PC-3 (cell line): ENCODE results near the gene LGALS9. TPM values are rescaled to one million over a fixed set of nuclear protein-coding genes. Genes with fewer than 3 reads are reported as not detected.
"Not testable (repeated sequence)": the region's sequence is repeated elsewhere in the genome, so short reads cannot be mapped to it uniquely, and the experiment has no call there.

Experiments
- ATAC-seq: fragments of 200-7000 bp; cut with Tn5 transposase; 2 replicates; pipeline ENCODE4 v1.9.1; 2020; ENCODE audit warnings: mild to moderate bottlenecking, moderate library complexity
- BruUV-seq: library from RNA; stranded (reverse); fragments of 400-500 nt; replicated peaks from 2 replicates; lab custom pipeline; 2021; lab: Mats Ljungman, UMichigan
- CTCF ChIA-PET: fragments of 300-600 bp; sonication (Branson Sonifier 250); formaldehyde crosslinking; loops from one replicate; lab custom pipeline; 2022; ENCODE audit warnings: antibody characterized with exemption; lab: Charles Lee
- POLR2A ChIA-PET: fragments of 300-600 bp; sonication (Branson Sonifier 250); formaldehyde crosslinking; loops from one replicate; lab custom pipeline; 2022; ENCODE audit warnings: antibody characterized with exemption; ENCODE audit not compliant: unreplicated experiment; lab: Charles Lee
- DNase-seq: peaks from one replicate; pipeline ENCODE4 v3.0.0-alpha.2; 2015
- H2AFZ ChIP-seq: fragments of 300-600 bp; sonication (generic); 2 replicates; pipeline ENCODE4 v1.6.0; 2016; ENCODE audit warnings: antibody characterized with exemption, low read length
- H3F3A ChIP-seq: fragments of 300-600 bp; sonication (generic); one replicate; pipeline ENCODE4 v1.6.0; 2017; ENCODE audit warnings: antibody characterized with exemption, low read length, control low read depth, mild to moderate bottlenecking; ENCODE audit not compliant: unreplicated experiment
- H3K27ac ChIP-seq: fragments of 300-600 bp; sonication (generic); 2 replicates; pipeline ENCODE4 v1.5.1; 2016; ENCODE audit warnings: mild to moderate bottlenecking, low read length
- H3K27me3 ChIP-seq: fragments of 300-600 bp; sonication (generic); 2 replicates; pipeline ENCODE4 v1.6.1; 2016; ENCODE audit warnings: low read length, mixed read lengths
- H3K36me3 ChIP-seq: fragments of 300-600 bp; sonication (generic); 2 replicates; pipeline ENCODE4 v1.6.1; 2016; ENCODE audit warnings: low read depth, mixed run types, low read length, mixed read lengths
- H3K4me1 ChIP-seq: fragments of 300-600 bp; sonication (generic); 2 replicates; pipeline ENCODE4 v1.5.1; 2016; ENCODE audit warnings: low read length; ENCODE audit not compliant: insufficient read depth
- H3K4me2 ChIP-seq: fragments of 300-600 bp; sonication (generic); 2 replicates; pipeline ENCODE4 v1.6.0; 2016; ENCODE audit warnings: low read length
- H3K4me3 ChIP-seq: fragments of 300-600 bp; sonication (generic); 2 replicates; pipeline ENCODE4 v1.5.1; 2016; ENCODE audit warnings: mild to moderate bottlenecking, low read length, mixed read lengths
- H3K79me2 ChIP-seq: fragments of 300-600 bp; sonication (generic); 2 replicates; pipeline ENCODE4 v1.6.1; 2017; ENCODE audit warnings: low read length, mixed read lengths
- H3K9ac ChIP-seq: fragments of 300-600 bp; sonication (generic); 2 replicates; pipeline ENCODE4 v1.6.0; 2016; ENCODE audit warnings: mild to moderate bottlenecking, low read length
- H3K9me2 ChIP-seq: fragments of 300-600 bp; sonication (generic); replicated peaks from 2 replicates; pipeline ENCODE4 v1.6.1; 2016; ENCODE audit warnings: mixed run types, low read length, mixed read lengths
- H3K9me3 ChIP-seq: fragments of 300-600 bp; sonication (generic); 2 replicates; pipeline ENCODE4 v1.6.1; 2016; ENCODE audit warnings: low read length, mixed read lengths
- H4K20me1 ChIP-seq: fragments of 300-600 bp; sonication (generic); 2 replicates; pipeline ENCODE4 v1.6.1; 2016; ENCODE audit warnings: low read length, mixed read lengths
- EZH2 ChIP-seq: fragments of 300-600 bp; sonication (generic); IDR thresholded peaks from one replicate; pipeline ENCODE4 v1.6.1; 2017; ENCODE audit warnings: antibody characterized with exemption, mild to moderate bottlenecking, low read length; ENCODE audit not compliant: unreplicated experiment
- EZH2phosphoT487 ChIP-seq: fragments of 300-600 bp; sonication (generic); IDR thresholded peaks from 2 replicates; pipeline ENCODE4 v1.6.1; 2018; ENCODE audit warnings: mild to moderate bottlenecking, antibody characterized with exemption, low read length, borderline replicate concordance
- intact Hi-C: fragments of 100-400 bp; cut with micrococcal nuclease; formaldehyde crosslinking; loops from 2 replicates; pipeline ENCODE4 v1.9.0; 2023
- total RNA-seq: library from RNA; depleted of rRNA; stranded (reverse); fragments of >200 nt; gene quantifications from 2 replicates; pipeline ENCODE4 v1.2.3, GENCODE V29; 2014
- TF ChIP-seq, protein P1 (sequence below): fragments of 300-600 bp; sonication (generic); conservative IDR thresholded peaks from 2 replicates; pipeline ENCODE4 v1.5.1; 2017; ENCODE audit warnings: antibody characterized with exemption, low read depth, mild to moderate bottlenecking, low read length

Gene LGALS9
- total RNA-seq, 1 experiment from 2014 or later: 1.1 TPM

DNA sequence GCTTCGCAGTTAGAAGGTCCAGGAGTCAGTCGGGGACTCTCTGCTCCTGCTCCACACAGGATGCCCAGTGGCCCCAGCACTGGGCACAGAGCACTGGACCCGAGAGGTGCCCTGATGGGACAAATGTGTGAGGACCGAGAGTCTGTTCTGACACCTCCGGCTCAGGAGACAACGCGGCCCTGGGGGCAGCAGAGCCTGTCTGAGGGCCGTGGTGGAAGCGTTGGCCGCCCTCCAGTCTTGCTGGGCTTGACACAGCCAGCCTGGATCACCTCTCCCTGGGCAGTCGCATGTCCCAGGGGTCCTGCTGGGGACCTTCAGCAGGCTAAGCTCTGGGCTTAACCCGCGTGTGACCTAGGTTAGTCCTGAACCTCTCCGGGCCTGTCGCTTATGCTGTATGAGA, 23.1 kb downstream of the LGALS9 start:
- intact Hi-C loops: no loop called here
- TF ChIP-seq EZH2phosphoT487 (no peak), EZH2 (no peak)
- TF ChIP-seq, protein P1, sequence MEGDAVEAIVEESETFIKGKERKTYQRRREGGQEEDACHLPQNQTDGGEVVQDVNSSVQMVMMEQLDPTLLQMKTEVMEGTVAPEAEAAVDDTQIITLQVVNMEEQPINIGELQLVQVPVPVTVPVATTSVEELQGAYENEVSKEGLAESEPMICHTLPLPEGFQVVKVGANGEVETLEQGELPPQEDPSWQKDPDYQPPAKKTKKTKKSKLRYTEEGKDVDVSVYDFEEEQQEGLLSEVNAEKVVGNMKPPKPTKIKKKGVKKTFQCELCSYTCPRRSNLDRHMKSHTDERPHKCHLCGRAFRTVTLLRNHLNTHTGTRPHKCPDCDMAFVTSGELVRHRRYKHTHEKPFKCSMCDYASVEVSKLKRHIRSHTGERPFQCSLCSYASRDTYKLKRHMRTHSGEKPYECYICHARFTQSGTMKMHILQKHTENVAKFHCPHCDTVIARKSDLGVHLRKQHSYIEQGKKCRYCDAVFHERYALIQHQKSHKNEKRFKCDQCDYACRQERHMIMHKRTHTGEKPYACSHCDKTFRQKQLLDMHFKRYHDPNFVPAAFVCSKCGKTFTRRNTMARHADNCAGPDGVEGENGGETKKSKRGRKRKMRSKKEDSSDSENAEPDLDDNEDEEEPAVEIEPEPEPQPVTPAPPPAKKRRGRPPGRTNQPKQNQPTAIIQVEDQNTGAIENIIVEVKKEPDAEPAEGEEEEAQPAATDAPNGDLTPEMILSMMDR: no peak
- Histone ChIP-seq H3K27ac (no peak overlapping the region), H3K9me3 (no peaks in the 10 kb centered on the region), H3K4me3 (no peak overlapping the region), H3K4me1 (no peaks in the 10 kb centered on the region), H3F3A (no peaks in the 10 kb centered on the region), H2AFZ (peak overlapping the region; percentile 50; the same call in 1 of the 2 replicates), H3K9me2 (no peaks in the 10 kb centered on the region), H3K9ac (no peak overlapping the region), H3K27me3 (no peaks in the 10 kb centered on the region), H4K20me1 (no peaks in the 10 kb centered on the region), H3K36me3 (no peaks in the 10 kb centered on the region), H3K4me2 (no peak overlapping the region), H3K79me2 (no peaks in the 10 kb centered on the region)
- DNase-seq (no peak), ATAC-seq (no peak)
- ChIA-PET CTCF (interaction anchor here (1.1 kb wide), 1 partner anchor 226 kb away, joined by 4 read pairs; no protein-coding TSS in a partner anchor), POLR2A (no interaction called here)
- BruUV-seq: no TSS peak

DNA sequence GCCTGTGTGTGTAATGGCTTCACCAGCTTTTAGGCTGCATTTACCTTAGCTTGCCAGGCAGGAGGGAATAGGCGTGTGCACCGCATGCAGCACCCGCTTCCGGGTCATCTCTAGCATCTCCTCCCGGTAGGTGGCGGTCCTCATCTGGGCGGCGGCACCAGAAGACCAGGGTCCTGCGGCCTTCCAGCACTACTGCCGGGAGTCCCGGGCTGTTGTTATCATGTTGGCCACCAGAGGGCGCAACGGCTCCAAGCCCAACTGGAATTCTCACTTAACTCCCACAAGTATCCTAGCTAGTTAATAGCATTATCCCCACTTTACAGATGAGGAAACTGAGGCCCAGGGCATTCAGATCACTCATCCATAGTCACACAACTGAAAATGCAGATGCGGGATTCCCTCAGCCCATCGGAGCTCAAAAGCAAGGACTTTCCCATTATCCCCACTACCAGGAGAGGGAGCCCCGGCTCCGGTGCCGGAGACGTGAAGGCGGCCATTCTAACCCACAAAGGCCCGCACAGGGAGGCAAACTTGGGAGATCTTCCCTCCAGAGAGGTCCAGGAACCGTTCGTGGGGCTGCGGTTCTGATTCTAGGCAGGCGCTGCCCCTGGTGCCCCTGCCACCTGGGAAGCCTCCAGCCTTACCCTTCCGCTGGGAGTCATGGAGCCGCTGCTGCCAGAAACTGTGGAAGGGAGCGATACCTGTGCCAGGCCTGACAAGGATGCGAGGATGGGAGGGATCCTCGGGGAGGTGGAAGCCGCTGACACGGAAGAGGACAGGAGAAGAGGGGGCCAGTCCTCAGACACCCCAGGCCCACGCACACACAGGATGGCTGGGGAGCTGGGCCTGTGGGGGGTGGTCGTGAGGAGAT, 23.9 kb downstream of the LGALS9 start:
- Histone ChIP-seq H3K79me2 (no peaks in the 10 kb centered on the region), H4K20me1 (no peaks in the 10 kb centered on the region), H3K4me1 (no peaks in the 10 kb centered on the region), H3K27me3 (no peaks in the 10 kb centered on the region), H3K36me3 (no peaks in the 10 kb centered on the region), H3K4me2 (no peak overlapping the region), H3K9me3 (no peaks in the 10 kb centered on the region), H2AFZ (peak overlapping the region; percentile 50; the same call in 1 of the 2 replicates), H3K9ac (no peak overlapping the region), H3K27ac (no peak overlapping the region), H3K9me2 (no peaks in the 10 kb centered on the region), H3K4me3 (no peak overlapping the region), H3F3A (no peaks in the 10 kb centered on the region)
- ChIA-PET CTCF (interaction anchor here (0.6 to 1.1 kb wide), 3 partner anchors 101 to 225 kb away, joined by 3 to 8 read pairs (median 4); no protein-coding TSS in a partner anchor), POLR2A (no interaction called here)
- ATAC-seq: peak; percentile 79
- DNase-seq: peak; percentile 70
- BruUV-seq: no TSS peak
- intact Hi-C loops: no loop called here
- no peak for TF ChIP-seq EZH2phosphoT487
- TF ChIP-seq, protein P1: peak; percentile 97

GRCh38 chr17:27655525-27656111, 24.6 kb downstream of the LGALS9 start:
- POLR2A ChIA-PET, H3K9me2 ChIP-seq: not testable (repeated sequence)

GRCh38 chr17:27656620-27657019, 25.6 kb downstream of the LGALS9 start:
- H3K4me1 ChIP-seq, H3K9me3 ChIP-seq, H3K9me2 ChIP-seq, H3K9ac ChIP-seq, H3K79me2 ChIP-seq, intact Hi-C loops, H3K36me3 ChIP-seq, BruUV-seq, H4K20me1 ChIP-seq, H3F3A ChIP-seq, H2AFZ ChIP-seq, H3K27ac ChIP-seq, ATAC-seq, H3K4me2 ChIP-seq, H3K27me3 ChIP-seq, POLR2A ChIA-PET, DNase-seq, H3K4me3 ChIP-seq, CTCF ChIA-PET: not testable (repeated sequence)

More at GRCh38 chr17:27655525-27656111, 24.6 kb downstream of the LGALS9 start:
- CTCF ChIA-PET: interaction anchor here (1.1 kb wide), 1 partner anchor 224 kb away, joined by 4 read pairs; no protein-coding TSS in a partner anchor
- H3K27me3 ChIP-seq, ATAC-seq, H3F3A ChIP-seq, H3K36me3 ChIP-seq, H2AFZ ChIP-seq, H3K79me2 ChIP-seq, H3K4me1 ChIP-seq, H3K4me2 ChIP-seq, intact Hi-C loops, H4K20me1 ChIP-seq, BruUV-seq, H3K9ac ChIP-seq, DNase-seq, H3K27ac ChIP-seq, H3K9me3 ChIP-seq, H3K4me3 ChIP-seq: not testable (repeated sequence)
